NOMO-1 (cell line): ENCODE results near the gene CD99.
"Not testable (repeated sequence)": the region's sequence is repeated elsewhere in the genome, so short reads cannot be mapped to it uniquely, and the experiment has no call there.

Source experiments
- DNase-seq, 2 experiments: peaks; one replicate each; lab custom pipeline; 2025; ENCODE audit not compliant: unreplicated experiment in 2 of 2; lab: John Stamatoyannopoulos, UW

CD99 gene

DNA sequence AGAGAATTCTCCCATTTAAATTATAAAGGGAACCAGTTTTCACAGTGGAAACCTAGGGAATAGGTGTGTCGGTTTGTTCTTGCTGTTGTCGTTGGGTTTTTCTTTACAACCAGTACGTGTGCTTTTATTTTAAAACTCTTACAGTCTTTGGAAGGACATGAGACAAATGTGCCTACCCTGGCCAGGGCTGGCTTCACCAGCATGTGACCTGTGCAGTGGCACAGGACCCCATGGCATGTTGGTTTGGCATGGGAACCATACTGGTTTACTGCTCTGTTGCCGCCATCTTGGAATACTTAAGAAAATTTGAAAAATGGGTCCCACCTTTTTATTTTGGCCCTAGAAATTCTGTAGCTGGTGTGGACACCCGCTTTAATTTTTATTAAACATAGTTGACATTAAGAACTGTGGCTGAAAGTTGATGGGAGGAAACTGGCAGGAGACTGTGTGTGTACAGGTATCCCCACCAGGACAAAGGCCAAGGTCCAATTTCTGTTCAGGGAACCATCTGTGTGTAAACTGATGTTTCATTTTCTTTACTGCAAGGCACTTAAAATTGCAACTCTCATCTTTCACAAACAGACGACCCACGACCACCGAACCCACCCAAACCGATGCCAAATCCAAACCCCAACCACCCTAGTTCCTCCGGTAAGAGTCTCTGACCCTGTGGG is 28.8 kb downstream of the CD99 start:
- no peak for DNase-seq

DNA sequence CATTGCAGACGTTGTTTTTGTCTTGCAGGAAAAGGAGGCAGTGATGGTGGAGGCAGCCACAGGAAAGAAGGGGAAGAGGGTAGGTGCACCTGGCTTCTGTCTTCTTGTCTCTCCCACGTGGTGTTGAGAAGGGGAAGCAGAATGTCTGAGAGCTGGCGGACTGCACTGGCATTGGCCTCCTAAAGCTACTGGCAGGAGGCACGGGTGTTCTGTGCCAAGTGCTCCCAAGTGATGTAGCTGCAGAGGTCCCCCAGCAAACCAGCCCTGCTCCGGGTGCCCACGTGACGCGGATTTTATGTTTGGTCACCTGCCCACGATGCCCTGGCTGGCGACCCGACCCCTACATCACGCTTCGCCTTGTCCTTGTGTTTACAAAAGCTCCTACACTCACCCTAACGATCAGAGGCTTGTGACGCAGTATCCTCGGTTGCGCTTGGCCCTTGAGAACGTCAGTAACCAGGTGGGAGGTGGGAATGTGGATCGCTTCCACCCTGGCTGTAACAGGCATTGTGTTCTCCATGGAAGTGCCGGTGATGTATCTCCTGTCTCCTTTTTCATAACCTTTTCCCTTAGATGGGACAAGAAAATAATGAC is 32.3 kb downstream of the CD99 start:
- no peak for DNase-seq

DNA sequence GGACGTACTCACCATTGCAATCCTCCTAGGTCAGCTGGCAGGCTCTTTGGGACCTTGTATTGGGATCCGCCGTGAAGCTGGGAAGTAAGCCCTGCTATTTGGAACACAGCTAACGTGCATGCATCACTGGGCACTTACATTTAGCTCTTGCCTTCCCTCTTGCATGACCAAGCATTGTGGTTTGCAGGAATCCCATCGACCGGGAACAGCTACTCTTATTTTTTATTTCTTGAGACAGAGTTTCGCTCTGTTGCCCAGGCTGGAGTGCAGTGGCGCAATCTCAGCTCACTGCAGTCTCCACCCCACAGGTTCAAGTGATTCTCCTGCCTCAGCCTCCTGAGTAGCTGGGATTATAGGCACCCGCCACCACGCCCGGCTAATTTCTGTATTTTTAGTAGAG is 36.2 kb downstream of the CD99 start:
- DNase-seq = not testable (repeated sequence)

DNA sequence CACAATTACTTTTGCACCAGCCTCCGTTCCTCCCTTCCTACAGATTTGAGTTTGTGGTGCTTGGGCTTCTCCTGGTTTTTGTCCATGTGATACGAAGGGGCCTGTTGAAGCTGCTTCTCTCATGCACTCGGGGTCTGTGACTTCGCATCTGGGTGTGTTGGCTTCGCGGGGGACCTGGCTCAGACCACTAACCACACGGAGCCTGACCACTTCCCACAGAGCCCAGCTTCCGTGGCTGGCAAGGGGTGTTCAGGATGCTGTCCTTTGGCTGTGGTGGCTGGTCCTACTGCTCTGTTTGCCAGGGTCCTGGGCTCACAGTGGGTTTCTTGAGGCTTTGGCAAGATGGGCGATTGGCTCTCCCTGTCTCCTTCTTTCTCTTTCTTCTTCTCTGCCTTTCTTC is 41.0 kb downstream of the CD99 start:
- DNase-seq = no peak

DNA sequence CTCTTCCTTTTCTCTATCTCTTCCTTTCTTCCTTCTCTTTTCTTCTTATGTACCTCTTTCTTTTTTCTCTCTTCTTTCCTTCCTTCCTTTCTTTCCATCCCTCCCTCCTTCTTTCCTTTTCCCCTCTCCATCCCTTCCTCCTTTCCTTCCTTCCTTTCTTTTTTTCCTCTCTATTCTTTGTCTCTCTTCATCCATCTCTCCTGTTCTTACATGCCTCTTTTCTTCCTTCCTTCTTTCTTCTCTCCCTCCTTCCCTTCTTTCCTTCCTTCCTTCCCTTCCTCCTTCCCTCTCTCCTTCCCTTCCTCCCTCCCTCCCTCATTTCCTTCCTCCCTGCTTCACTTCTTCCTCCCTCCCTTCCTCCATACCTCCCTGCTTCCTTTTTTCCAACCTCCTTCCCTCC is 41.6 kb downstream of the CD99 start:
- DNase-seq = no peak

DNA sequence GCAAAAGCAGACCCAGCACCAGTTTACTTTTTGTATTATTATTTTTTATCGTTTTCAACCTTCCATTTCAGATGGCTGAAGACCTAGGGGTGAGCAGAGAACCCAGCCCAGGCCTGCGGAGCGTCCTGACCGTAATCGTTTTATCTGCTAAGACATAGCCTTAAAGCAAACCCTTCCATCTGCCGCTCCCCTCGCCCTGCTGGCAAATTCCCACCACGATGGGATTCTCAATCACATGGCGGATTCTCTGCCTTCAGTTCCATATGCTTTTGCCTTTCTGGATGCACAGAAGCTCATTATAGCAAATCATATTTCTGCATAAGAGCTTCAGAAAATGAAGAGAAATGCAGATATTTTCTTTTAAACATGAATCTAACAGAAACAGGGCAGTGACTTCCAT is 42.2 kb downstream of the CD99 start:
- DNase-seq = no peak

DNA sequence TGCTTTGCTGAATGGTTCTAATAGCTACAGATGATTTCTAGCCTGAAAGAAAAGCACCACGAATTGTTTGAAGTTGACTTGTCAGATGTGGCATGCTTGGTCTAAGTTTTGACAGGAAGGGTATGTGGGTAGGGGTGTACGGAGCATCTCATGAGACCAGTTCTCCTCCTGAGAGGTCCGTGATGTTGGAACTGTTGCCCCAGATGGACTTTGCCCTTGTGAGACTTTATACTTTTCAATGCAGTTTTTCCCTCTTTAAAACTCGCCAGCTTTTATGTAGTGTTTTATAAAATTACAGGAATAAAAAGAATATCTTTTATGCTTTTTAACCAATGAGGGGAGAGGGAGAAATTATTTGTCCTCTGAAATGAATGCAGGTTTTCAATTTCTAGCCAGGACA is 44.2 kb downstream of the CD99 start:
- no peak for DNase-seq

DNA sequence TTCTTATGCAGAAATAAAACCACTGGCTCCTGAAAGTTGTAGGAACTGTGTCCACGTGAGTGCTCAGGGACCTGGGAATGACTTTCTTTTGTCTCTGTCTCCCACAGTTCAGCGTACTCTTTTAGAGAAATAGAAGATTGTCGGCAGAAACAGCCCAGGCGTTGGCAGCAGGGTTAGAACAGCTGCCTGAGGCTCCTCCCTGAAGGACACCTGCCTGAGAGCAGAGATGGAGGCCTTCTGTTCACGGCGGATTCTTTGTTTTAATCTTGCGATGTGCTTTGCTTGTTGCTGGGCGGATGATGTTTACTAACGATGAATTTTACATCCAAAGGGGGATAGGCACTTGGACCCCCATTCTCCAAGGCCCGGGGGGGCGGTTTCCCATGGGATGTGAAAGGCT is 49.6 kb downstream of the CD99 start:
- DNase-seq = no peak

DNA sequence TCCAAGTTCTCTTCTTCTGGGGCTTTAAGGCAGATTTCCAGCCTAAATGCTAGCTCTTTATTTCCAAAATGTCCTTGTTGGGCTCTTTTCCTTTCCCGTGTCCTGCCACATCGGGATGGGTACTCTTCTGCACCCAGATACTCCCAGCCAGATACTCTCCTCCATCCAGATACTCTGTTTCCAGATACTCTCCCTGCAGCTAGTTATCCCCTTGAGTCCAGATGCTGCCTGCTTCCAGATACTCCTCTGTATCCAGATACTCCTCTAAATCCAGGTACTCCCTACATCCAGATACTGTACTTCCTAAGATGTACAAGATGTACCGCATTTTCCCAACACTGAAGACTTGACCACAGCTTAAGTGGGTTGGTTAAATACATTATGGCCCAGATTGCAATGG is 50.3 kb downstream of the CD99 start:
- DNase-seq = no peak

DNA sequence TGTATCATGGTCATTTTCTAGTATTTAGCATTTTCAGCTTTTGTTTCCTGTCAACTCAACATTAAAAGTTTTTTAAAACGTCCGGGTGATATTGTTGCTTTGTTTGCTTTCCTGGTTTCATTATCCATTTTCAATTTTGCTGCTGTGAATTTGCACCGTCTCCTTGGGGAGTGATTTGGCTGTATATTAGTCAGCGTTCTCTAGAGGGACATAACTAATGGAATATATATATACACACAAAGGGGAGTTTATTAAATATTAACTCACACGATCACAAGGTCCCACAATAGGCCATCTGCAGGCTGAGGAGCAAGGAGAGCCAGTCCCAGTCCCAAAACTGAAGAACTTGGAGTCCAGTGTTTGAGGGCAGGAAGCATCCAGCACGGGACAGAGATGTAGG is 55.2 kb downstream of the CD99 start:
- not testable (repeated sequence) for DNase-seq

DNA sequence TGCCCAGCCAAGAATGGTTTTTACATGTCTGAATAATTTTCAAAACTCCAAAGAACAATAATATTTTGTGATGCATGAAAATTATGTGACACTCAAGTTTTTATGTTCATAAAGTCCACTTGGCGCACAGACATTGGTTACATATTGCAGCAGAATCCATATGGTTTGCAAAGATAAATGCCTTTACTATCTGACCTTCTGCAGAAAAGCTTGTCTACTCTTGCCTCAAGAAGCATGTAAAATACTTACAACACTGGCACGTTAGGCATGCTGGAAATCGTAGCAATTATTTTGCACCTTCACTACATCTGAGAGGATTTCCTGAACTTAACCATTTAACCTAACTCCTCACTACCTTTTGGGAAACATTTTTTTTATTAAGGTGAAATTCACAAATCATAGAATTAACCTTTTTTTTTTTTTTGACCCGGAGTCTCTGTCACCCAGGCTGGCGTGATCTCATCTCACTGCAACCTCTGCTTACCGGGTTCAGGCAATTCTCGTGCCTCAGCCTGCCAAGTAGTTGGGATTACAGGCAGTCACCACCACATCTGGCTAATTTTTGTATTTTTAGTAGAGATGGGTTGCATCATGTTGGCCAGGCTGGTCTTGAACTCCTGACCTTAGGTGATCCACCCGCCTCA is 57.2 kb downstream of the CD99 start:
- no peak for DNase-seq

DNA sequence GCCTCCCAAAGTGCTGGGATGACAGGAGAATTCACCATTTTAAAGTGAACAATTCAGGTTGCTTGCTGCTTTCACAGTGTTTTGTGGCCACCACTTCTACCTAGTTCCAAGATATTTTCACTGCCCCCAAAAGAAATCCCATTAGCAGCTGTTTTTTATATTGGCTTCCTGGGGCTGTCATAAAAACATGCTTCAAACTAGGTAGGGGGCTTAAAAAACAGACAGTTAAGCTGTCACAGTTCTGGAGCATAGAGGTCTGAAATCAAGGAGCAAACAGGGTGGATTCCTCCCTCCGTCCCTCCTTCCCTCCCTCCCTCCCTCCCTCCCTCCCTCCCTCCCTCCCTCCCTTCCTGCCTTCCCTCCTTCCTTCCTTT is 57.7 kb downstream of the CD99 start:
- no peak for DNase-seq

DNA sequence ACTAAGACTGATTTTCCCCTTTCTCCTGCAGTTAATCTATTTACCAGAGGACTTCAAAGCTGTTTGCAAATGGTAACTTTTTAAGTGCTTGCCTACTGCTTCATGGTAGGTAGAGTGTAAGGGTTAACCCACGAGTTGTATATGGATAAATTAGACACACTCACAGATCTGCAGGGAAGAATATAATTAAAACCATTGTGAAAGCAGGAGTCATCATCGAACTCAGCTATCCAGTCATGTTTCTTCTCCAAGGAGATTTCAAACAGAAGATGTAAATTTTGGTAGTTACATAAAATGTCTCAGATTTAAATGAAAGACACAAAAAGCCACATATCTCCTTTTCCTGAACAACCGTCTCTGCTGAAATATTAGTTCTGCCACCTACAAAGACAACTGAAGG is 60.2 kb downstream of the CD99 start:
- no peak for DNase-seq

DNA sequence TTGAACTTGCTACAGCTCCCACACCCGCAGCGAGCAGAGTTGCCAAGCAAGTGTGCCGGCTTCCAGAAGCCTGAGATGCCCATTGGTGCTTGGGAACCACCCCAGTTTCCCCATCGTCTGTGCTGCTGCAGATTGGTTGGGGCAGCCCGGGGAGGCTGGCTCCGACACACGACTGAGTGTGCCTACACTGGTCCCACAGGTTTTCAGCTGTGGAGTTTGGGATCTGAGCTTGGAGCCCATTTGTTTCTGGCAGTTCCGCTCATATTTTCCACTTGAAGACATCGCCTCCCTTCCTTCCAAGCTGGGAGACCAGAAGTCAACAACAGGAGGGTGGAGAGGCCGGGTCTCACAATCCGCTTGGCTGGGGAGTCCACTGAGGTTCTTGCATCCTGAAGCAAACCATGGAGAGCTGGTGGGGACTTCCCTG is 60.8 kb downstream of the CD99 start, which contains the start of gene XG:
TSS of gene XG (plus strand) at position 167 of the 427 bp plus-strand sequence. CDS start at position 402, 235 bp downstream.
- not testable (repeated sequence) for DNase-seq

DNA sequence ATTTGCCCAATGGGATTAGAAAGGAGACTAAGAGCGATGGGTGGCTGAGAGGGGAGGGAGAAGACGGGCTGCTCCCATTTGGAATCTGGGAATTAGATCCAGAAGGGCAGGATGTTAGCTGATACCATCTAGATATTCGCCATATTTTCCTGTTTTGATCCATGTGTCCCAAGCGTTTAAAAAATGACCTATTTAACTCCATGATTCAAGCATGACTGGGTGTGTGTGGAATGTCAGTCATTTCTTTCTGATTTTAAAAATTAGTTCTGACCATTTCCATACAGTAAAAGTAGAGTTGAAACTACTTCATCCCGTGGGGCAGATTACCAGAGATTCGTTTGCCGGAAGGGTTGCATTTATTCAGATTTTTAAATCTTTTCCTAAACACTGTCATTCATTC is 61.3 kb downstream of the CD99 start:
- not testable (repeated sequence) for DNase-seq

DNA sequence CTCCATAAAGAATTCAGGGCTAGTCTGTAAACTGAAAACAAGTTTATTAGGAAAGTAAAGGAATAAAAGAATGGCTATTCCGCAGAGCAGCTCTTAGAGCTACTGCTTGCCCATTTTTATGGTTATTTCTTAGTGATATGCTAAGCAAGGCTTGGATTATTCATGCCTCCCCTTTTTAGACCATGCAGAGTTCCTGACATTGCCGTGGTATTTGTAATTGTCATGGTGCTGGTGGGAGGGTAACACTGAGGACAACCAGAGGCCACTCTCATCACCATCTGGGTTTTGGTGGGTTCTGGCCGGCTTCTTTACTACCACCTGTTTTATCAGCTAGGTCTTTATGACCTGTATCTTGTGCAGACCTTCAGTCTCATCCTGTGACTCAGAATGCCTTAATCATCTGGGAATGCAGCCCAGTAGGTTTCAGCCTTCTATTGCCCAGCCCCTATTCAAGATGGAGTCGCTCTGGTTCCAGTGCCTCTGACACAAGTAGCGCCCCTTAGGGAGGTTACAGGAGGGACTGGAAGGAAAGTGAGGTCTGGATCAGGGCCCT is 64.1 kb downstream of the CD99 start:
- not testable (repeated sequence) for DNase-seq

DNA sequence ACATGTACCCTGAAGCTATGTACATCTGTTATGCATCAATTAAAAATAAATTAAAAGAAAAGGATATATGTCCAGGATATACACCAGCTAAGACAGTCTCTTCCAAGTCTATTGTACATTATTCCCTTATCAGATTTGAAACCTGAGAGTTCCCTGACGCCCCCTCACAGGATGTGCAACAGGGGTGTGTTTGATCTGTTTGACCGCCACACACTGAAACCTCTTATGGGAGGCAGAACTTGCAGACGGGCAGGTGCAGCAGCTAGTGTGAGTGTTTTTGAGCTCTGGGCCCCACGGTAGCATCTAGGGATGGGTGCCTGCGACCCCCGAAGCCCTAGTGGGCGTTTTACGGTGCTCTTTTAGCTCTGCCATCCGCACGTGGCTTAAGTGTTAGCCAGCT is 65.5 kb downstream of the CD99 start:
- no peak for DNase-seq

DNA sequence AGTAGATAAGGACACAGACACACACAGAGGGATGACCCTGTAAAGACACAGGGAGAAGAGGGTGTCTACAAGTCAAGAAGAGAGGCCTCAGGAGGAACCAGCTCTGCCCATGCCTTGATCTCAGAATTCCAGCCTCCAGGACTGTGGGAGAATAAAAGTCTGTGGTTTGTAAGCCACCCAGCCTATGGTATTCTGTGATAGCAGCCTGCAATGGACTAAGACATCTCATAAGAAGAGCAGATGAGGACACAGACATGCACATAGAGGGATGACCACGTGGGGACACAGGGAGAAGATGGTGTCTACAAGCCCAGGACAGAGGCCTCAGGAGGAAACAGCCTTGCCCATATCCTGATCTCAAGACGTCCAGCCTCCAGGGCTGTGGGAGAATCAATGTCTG is 70.2 kb downstream of the CD99 start:
- DNase-seq = no peak

DNA sequence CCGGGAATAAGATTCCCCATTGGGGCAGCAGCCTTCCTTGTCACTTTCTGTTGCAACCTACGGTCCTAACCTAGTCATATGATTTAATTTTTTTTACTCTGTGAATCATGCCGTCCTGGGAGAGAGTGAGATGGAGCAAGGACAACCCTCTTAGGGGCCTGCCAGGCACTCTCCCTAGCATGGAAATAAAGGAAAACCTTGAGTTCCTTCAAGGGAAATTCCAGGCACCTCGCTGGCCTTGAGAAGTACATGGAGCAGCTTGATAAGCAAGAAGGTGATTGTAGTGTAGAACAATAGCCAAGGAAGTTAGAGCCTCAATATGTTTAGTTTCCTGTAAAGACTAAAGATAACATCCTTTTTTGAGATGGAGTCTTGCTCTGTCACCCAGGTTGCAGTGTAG is 71.6 kb downstream of the CD99 start:
- DNase-seq = not testable (repeated sequence)

DNA sequence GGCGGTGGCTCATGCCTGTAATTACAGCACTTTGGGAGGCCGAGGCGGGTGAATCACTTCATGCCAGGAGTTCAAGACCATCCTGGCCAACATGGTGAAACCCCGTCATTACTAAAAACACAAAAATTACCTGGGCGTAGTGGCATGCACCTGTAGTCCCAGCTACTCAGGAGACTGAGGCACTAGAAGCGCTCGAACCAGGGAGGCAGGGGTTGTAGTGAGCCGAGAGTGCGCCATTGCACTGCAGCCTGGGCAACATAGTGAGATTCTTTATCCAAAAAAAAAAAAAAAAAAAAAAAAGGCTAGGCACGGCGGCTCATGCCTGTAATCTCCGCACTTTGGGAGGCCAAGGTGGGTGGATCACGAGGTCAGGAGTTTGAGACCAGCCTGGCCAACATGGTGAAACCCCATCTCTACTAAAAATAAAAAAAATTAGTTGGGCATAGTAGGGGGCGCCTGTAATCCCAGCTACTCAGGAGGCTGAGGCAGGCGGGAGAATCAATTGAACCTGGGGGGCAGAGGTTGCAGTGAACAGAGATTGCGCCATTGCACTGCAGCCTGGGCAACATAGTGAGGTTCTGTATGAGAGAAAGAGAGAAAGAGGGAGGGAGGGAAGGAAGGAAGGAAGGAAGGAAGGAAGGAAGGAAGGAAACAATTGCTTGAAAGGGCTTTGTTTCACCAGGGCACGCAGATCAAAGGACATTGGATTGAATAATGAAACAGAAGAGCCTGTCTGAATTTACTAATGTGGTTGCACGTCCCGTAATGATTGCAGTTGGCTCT is 73.9 kb downstream of the CD99 start:
- DNase-seq = not testable (repeated sequence)

DNA sequence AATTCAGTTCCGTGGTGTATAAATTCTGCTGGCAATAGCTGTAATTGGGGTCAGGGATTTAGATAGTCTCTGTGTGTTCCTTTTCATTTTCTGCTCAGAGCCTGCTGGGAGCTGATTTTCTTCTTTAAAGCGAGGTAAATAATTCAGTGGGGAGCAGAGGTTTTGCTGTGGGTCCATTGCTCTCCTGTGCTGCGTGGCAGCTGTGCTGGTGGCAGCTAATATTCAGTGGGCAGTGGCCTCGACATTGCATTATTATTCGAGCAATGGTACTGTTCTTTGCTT is 74.4 kb downstream of the CD99 start:
- no peak for DNase-seq
